ENCODE data around the gene TNS3.

Gene TNS3

DNA sequence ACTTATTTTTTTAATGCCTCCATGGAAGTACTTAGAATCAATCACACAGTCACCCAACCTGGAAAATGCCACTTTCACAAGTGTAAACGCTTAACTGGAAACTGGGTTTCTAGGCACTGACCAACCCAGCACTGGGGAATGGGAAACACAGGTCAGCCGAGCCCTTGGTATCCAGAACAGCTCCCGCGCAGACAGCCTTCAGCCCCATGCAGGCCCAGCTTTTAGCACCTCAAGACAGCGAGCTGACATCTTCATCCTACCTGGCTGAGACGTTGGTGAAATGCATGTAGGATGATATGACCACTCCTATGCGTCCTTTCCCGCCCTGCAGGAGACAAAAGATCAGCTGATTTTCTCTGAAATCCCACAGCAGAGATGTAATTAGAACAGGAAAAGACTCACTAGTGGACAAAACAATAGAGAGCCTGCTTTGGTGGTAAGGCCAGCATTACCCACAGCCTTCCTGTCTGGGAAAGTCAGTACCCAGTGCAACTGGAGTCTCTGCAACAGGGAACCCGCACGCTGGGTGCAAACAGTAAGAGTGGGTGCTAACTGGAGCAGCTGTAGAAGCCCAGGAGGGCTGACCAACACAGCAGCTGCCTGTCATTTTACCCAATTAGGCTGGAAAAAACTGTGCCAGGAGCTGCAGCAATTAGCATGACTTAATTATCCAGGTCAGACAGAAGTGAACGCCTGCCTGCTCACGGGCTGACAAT is 153.7 kb downstream of the TNS3 start:
- Histone ChIP-seq H3K9me2 (replicated peaks; ENCODE audit: control insufficient read depth, low read length) (no peaks in the 10 kb centered on the region), H4K20me1 (ENCODE audit: control insufficient read depth, insufficient read depth, low read depth, low read length) (no peaks in the 10 kb centered on the region), H3K4me2 (ENCODE audit: low read length) (no peak overlapping the region), H3K4me3 (ENCODE audit: low read length) (no peak overlapping the region), H3K27ac (ENCODE audit: low read depth, low read length) (no peak overlapping the region), H3F3A (ENCODE audit: control insufficient read depth, insufficient read depth) (no peaks in the 10 kb centered on the region), H3K27me3 (ENCODE audit: control insufficient read depth, low read length) (no peaks in the 10 kb centered on the region), H3K4me1 (ENCODE audit: control insufficient read depth, low read length) (no peaks in the 10 kb centered on the region), H3K9me3 (ENCODE audit: control insufficient read depth, insufficient read depth, low read length) (no peaks in the 10 kb centered on the region), H3K36me3 (ENCODE audit: control insufficient read depth, low read length) (no peaks in the 10 kb centered on the region), H3K79me2 (ENCODE audit: control insufficient read depth, low read length) (no peaks in the 10 kb centered on the region)
- no peak for TF ChIP-seq EZH2phosphoT487 (IDR thresholded peaks at IDR 0.05; ENCODE audit: borderline replicate concordance, low read length)
- TF ChIP-seq, protein P1, sequence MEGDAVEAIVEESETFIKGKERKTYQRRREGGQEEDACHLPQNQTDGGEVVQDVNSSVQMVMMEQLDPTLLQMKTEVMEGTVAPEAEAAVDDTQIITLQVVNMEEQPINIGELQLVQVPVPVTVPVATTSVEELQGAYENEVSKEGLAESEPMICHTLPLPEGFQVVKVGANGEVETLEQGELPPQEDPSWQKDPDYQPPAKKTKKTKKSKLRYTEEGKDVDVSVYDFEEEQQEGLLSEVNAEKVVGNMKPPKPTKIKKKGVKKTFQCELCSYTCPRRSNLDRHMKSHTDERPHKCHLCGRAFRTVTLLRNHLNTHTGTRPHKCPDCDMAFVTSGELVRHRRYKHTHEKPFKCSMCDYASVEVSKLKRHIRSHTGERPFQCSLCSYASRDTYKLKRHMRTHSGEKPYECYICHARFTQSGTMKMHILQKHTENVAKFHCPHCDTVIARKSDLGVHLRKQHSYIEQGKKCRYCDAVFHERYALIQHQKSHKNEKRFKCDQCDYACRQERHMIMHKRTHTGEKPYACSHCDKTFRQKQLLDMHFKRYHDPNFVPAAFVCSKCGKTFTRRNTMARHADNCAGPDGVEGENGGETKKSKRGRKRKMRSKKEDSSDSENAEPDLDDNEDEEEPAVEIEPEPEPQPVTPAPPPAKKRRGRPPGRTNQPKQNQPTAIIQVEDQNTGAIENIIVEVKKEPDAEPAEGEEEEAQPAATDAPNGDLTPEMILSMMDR (IDR thresholded peaks at IDR 0.05; ENCODE audit: low read depth, low read length, poor library complexity, severe bottlenecking): no peak

DNA sequence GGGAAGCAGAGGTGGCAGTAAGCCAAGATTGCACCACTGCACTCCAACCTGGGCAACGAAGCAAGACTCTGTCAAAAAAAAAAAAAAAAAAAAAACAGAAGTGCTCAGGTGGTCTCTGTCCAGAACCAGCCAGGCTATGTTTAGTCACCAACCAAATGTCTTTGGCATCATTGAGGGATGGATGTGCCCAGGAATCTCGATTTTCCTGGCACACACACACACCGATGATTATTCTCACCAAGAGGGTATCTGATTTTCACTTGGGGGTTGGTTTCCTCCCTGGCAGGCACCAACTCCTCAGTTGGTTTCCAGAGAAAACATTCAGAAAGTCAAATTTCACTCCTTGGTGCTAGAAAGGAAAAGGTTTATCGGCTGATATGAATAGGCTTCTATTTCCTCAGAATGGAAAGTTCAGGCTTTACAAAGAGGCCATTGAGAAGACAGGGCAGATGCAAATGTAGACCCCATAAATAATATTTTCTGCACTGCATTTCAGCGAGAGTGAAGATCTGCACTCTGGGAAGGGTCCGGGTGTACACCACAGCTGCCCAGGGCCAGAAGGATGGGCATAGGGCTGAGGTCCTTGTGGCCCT is 154.8 kb downstream of the TNS3 start:
- Histone ChIP-seq H3K27me3 (ENCODE audit: control insufficient read depth, low read length) (no peaks in the 10 kb centered on the region), H3F3A (ENCODE audit: control insufficient read depth, insufficient read depth) (no peaks in the 10 kb centered on the region)

DNA sequence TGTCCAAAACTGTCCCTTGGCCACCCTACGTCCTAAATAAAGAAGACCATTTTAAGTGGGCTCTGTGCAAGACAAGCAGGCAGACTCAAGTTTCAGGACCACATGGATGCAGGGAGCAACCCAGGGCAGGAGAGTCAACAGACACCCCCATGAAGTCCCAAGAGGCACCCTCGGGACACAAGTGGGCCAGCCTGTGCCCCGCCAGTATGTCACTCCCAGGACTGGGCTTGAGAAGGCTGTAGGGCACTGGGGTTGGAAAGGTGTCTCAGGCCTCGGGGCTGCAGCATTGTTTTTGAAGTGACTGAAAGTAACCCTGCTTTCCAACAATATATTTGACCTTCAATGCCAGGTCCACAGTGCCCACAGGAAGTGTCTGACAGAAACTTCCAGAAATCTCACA is 157.4 kb downstream of the TNS3 start:
- Histone ChIP-seq H3K4me1 (ENCODE audit: control insufficient read depth, low read length) (no peaks in the 10 kb centered on the region), H3K27me3 (ENCODE audit: control insufficient read depth, low read length) (no peaks in the 10 kb centered on the region), H3K9me2 (replicated peaks; ENCODE audit: control insufficient read depth, low read length) (no peaks in the 10 kb centered on the region), H4K20me1 (ENCODE audit: control insufficient read depth, insufficient read depth, low read depth, low read length) (no peaks in the 10 kb centered on the region), H3K79me2 (ENCODE audit: control insufficient read depth, low read length) (no peaks in the 10 kb centered on the region), H3K36me3 (ENCODE audit: control insufficient read depth, low read length) (no peaks in the 10 kb centered on the region), H3K4me2 (ENCODE audit: low read length) (no peak overlapping the region), H3K4me3 (ENCODE audit: low read length) (no peak overlapping the region), H3F3A (ENCODE audit: control insufficient read depth, insufficient read depth) (no peaks in the 10 kb centered on the region), H3K27ac (ENCODE audit: low read depth, low read length) (no peak overlapping the region), H3K9me3 (ENCODE audit: control insufficient read depth, insufficient read depth, low read length) (no peaks in the 10 kb centered on the region)
- no peak for TF ChIP-seq EZH2phosphoT487 (IDR thresholded peaks at IDR 0.05; ENCODE audit: borderline replicate concordance, low read length)
- TF ChIP-seq, protein P1 (IDR thresholded peaks at IDR 0.05; ENCODE audit: low read depth, low read length, poor library complexity, severe bottlenecking): no peak

More for the DNA sequence above, 154.8 kb downstream of the TNS3 start:
- H3K4me1 ChIP-seq (ENCODE audit: control insufficient read depth, low read length): no peaks in the 10 kb centered on the region
- no peak overlapping the region for H3K27ac ChIP-seq (ENCODE audit: low read depth, low read length)
- H3K9me3 ChIP-seq (ENCODE audit: control insufficient read depth, insufficient read depth, low read length): no peaks in the 10 kb centered on the region
- H4K20me1 ChIP-seq (ENCODE audit: control insufficient read depth, insufficient read depth, low read depth, low read length): no peaks in the 10 kb centered on the region
- H3K4me3 ChIP-seq (ENCODE audit: low read length): no peak overlapping the region
- H3K9me2 ChIP-seq (replicated peaks; ENCODE audit: control insufficient read depth, low read length): no peaks in the 10 kb centered on the region
- no peak overlapping the region for H3K4me2 ChIP-seq (ENCODE audit: low read length)
- no peaks in the 10 kb centered on the region for H3K36me3 ChIP-seq (ENCODE audit: control insufficient read depth, low read length)
- no peak for TF ChIP-seq EZH2phosphoT487 (IDR thresholded peaks at IDR 0.05; ENCODE audit: borderline replicate concordance, low read length)
- TF ChIP-seq, protein P1 (IDR thresholded peaks at IDR 0.05; ENCODE audit: low read depth, low read length, poor library complexity, severe bottlenecking): no peak
- H3K79me2 ChIP-seq (ENCODE audit: control insufficient read depth, low read length): no peaks in the 10 kb centered on the region

Measured in DOHH2 (cell line).